GM19099 (cell line): Measurements from ENCODE around the gene HAP1.

ENCODE experiments used
- POLR2A ChIP-seq: IDR thresholded peaks from 3 replicates; pipeline ENCODE4 v1.6.1; 2011; ENCODE audit warnings: low read depth; ENCODE audit not compliant: insufficient read length; ENCODE audit errors: extremely low read depth

The HAP1 gene, protein sequence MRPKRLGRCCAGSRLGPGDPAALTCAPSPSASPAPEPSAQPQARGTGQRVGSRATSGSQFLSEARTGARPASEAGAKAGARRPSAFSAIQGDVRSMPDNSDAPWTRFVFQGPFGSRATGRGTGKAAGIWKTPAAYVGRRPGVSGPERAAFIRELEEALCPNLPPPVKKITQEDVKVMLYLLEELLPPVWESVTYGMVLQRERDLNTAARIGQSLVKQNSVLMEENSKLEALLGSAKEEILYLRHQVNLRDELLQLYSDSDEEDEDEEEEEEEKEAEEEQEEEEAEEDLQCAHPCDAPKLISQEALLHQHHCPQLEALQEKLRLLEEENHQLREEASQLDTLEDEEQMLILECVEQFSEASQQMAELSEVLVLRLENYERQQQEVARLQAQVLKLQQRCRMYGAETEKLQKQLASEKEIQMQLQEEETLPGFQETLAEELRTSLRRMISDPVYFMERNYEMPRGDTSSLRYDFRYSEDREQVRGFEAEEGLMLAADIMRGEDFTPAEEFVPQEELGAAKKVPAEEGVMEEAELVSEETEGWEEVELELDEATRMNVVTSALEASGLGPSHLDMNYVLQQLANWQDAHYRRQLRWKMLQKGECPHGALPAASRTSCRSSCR

DNA sequence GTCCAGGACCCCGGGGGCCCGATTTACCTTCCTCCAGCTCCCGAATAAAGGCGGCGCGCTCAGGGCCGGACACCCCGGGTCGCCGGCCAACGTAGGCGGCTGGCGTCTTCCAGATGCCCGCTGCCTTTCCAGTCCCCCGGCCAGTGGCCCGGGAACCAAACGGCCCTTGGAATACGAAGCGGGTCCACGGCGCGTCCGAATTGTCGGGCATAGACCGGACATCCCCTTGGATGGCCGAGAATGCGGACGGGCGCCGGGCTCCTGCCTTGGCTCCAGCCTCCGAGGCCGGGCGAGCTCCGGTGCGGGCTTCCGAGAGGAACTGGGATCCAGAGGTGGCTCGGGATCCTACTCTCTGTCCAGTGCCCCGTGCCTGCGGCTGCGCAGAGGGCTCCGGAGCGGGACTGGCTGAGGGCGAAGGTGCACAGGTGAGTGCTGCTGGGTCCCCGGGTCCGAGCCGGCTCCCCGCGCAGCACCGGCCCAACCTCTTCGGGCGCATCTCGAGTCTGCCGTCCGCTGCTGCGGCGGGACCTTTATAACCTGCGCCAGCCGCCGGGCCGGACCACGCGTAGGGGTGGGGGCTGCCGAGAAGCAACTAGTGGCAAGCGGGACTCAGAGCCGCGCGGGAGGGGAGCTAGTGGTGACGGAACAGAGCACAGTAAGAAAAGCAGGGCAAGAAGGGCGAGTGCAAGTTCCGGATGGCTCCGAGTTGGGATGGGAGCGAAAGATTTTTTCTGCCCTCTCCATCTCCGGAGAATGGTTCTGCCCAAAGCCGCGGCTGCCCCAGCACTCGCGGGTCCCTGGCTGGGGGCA lies at the start of gene HAP1:
Gene HAP1, minus strand, starts transcription at position 505 of the 810 bp plus-strand sequence. Its CDS starts 9 bp downstream, at position 496.
- TF ChIP-seq POLR2A, result no peak

DNA sequence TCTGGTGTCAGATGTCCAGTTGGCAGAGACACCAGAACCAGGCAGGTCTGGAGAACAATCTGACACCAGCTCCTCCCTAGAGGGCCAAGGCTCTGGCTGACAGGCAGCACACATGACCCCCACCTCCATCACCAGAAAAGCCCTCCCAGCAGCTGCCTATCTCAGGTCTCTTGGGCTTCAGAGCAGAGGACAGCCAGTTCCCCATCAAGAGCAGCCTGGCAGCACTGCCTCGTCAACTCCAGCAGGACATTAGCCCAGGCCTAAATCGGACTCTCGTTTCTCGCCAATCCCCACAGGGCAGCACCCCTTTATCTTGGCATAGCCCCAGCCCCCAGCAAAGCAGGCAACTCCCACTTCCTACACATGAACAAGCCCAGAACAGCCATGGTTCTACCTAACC lies 47.7 kb upstream of the HAP1 start:
- TF ChIP-seq POLR2A, result no peak

DNA sequence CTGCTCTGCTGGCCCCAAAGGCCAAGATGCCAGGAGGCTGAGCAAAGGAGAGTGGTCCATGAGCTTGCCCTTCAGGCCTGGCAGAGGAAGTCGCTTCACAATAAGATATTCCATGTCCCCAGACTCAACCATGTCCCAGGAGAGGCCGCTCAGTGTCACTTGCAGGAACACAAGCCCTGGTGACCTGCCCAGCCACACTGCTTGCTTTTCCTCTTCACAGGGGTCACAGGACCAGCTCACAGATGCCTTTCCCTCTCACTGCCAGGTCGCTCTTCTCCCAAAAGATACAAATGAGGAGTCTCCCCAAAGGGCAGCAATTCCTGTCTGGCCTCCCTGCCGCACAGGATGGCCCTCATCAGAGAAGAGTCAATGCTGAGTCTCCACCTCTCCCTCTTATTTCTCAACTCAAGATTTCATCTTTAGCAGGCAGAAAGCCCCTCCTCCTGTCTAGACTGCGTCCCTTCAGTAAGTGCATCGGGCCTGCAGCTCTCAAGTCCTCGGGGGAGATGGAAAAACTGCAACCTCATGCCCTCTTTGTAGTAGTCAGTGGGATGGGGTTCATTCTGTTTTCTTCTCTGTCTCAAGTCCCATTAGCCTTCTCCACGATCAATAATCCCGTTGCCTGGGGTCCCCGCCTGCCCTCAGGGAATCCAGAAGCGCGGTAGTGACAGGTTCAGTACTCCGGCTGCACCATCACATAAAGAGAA lies 47.1 kb upstream of the HAP1 start:
- no peak for TF ChIP-seq POLR2A

DNA sequence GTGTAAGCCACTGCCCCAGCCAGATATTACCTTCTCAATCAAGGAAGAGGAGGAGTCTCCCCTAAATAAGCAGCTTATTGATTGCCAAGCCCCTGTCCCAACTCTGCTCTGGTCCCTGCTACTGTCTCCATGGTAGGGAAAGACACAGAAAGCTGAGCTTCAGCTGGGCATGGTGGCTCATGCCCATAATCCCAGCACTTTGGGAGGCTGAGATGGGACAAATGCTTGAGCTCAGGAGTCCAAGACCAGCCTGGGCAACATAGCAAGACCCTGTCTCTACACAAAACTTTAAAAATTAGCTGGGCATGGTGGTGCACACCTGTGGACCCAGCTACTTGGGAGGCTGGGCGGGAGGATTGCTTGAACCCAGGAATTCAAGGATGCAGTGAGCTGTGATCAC lies 45.5 kb upstream of the HAP1 start:
- TF ChIP-seq POLR2A, result no peak

DNA sequence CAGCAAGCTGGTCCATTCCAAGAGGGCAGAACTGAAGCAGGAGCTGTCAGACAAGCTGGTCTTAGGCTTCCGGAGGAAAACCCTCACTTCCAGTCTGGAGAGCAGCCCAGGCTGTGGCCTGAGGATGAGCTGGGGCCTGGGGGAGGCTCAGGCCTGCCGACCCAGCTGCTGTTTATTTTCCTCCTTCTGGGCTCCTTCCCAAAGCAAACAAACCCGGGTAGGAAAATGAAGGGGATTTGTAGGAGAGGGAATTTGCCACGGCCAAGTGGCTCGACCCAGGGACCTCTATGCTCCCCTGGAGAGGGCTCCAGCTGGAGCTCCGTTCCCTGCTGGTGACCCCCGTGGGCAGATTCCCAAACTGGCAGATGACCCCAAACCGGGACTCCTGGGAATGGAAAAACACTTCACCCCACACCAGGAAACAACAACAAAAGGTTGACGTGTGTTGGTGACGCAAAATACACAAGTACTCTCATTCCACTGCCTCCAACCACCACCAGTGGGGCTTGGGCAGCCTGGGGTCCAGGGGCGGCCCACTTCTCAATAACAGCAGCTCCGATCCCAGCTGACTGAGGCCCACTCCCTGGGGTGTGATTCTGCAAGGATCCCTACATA lies 43.2 kb upstream of the HAP1 start:
- no peak for TF ChIP-seq POLR2A

DNA sequence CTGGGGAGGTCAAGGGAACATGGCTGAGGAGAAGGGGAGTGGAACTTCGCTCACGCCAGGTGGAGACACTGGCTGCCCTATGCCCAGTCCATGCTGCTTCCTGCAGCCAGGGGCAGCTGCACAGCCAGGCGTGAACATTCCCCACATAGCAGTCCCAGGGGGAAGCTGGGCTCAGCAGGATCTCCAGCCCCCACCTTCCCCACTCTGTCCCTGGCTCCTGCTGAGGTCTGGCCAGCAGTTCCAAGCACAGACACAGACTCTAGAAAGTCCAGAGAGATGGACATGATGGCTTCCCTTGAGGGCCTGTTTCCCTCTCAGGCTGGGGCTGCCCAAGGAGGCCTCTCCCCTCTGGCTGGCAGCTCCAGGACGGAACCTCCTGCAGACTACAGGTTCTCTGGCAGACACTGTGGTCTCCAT lies 42.7 kb upstream of the HAP1 start:
- TF ChIP-seq POLR2A, result no peak

DNA sequence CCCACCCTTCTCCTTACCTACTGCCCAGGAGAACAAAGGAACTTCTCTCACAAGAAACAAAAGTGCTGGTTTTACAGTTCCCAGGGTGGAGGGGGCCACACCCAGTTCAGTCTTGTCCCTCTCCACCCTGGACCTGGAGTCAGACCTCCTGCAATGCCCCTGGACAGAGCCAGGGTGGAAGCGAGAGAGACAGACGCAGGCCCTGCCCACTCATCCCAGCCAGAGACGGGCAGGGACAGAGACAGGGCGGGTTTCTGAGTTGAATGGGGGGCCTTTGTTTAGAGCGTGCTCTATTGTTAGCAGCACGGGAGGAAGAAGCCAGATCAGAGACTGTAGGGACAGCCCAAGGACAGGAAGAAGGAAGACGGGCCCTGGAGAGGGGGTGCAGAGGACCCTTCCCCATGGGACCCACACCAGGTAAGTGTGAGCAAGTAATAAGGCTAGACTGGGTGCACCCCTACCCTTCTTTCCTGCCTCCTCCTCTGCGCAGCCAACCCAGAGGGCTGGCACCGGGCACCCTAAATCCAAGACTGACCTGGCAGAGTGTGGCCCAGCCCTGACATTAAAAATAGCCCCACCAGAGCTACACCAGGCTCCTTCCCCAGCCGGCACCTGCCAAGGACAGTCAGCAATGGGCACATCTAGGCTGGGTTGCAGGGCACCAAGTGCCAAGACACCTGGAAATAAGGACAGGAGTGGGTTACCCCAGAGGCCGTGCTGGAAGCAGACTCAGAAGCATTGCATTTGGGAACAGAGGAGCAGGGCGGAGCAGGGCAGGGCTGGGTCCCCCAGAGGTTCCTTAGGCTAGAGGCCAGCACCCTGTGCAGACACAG lies 41.2 kb upstream of the HAP1 start:
- TF ChIP-seq POLR2A, result no peak

DNA sequence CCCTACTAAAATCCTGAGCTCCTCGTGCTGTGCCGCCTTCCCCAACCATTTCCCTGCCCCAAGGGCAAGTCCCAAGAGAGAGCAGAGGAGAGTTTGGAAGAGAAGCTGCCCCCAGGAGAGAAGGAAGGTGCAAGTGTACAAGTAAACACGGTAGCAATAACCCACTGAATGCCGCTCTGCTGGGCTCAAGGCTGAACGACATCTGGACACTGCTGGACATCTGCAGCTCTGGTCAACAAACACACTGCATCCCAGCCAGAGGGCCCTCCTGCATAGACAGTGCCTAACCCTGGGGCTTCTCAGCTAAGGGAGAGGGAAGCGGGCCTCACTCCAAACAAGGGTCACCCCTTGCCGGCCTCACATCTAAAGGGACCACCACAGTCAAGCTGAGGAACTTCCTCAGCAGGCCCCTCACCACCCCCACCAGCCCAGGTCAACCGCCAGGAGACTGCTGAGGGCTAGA lies 39.3 kb upstream of the HAP1 start:
- no peak for TF ChIP-seq POLR2A

DNA sequence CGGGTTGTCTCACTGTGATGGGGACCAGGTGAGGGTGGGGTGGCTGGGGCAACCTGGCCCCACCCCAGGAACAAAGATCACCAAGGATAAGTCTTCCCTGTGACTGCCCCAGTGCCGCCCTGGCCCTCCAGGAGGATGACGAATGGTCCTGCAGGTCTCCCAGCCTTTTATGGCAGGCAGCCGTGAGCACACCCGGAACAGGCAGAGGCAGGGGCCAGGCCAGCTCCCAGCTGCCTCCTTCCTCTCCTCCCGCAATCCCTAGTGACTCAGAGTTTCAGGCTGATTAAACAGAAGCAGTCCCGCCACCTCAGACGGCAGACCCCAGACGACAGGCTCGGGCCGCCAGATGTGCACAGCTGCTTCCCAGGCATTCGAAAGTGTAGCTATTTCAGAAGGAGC lies 38.7 kb upstream of the HAP1 start:
- no peak for TF ChIP-seq POLR2A

DNA sequence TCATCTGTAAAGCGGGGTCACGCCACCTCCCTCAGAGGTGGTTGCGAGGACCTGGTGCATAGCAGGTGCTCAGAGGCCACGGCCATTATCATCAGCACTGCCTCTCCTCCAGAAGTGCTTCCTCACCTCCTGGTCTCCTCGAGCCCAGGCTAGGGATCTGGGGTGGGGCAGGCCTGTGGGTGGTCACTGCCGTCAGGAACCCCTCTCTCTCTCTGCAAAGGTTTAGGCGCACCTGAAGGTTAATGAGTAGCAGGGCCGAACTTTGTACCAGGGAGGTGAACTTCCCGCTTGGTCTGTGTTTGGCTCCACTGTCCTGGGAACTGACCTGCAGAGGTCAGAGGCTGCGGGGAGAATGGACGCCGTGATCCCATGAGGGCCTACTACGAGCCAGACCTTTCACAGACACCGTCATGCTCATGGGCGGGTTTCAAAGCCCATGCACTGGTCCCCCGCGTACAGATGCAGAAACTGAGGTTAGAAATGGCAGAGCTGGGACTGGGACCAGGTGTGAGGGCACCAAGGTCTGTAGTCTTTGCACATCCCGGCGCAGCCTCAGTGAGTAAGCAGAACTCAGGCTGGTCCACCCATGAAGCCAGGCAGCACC lies 38.2 kb upstream of the HAP1 start:
- no peak for TF ChIP-seq POLR2A

DNA sequence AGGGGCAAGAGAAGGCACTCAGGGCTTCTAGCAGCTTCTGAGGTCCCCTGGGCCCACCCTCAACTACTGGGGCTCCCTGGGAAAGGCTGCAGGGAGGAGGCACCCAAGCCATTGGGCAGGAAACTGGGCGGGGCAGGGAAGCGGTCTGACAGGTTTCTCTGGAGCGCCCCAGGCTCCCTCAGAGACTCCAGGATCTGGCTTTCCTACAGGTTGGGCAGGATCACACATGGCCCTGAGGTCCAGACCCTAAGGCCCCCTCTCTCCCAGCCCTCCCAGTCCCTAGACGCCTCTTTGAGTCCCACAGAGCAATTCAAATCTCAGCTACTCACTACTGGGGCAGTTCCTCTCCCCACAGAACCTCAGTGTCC lies 37.8 kb upstream of the HAP1 start:
- no peak for TF ChIP-seq POLR2A

DNA sequence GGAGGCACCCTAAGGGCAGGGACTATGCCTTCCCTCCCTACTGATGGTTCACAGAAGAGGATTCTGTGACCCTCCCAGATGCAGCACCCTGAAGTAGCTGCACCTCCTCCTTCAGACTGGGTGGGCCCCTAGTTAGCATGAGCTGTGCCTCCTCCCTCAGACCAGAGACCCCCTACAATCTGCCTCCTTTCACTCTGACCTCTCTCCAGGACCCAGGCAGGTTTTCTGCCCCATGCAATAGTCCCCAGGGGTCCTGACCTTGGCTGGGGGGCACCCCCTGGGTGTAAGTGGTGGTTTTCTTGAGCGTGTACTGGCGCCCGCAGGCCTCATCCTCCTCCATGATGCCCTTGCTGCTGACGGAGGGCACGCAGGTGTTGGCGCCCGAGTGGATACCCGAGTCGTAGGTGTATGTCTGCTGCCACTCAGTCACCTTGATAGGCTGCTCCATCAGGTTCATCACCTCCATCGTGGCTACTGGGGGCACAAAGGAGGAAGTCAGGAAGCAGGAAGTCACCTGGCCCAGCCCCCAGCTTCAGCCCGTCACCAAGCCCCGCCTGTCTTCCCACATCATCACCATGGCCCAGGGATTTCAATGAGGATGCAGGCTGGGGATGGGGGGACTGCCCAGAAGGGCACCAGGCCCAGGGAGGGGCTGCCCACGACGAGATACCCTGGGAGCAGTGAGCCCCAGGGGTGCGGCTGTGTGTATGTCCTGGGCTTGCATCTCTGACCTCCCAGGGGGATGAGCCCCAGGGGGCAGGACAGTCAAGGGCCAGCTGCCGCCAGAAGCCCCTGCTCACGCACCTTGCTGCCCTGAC lies 37.2 kb upstream of the HAP1 start:
- peak; percentile 21 for TF ChIP-seq POLR2A

DNA sequence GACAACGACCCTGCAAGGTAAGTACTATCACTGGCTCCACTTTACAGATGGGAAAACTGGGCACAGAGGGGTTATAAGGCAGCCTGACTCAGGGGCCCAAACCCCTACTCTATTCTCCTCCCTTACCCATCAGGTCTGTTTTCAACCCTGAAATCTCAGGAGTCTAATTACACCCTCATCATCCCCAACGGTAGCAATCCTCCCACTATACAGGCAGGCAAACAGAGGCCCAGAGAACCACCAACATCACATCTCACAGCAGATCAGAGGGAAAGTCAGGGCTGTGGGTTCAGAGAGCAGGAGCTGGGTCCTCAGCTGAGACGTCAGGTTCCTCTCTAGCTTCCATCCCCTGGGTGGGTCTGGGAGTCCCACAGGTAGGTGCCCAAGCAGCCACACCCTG lies 35.5 kb upstream of the HAP1 start:
- TF ChIP-seq POLR2A, result no peak

DNA sequence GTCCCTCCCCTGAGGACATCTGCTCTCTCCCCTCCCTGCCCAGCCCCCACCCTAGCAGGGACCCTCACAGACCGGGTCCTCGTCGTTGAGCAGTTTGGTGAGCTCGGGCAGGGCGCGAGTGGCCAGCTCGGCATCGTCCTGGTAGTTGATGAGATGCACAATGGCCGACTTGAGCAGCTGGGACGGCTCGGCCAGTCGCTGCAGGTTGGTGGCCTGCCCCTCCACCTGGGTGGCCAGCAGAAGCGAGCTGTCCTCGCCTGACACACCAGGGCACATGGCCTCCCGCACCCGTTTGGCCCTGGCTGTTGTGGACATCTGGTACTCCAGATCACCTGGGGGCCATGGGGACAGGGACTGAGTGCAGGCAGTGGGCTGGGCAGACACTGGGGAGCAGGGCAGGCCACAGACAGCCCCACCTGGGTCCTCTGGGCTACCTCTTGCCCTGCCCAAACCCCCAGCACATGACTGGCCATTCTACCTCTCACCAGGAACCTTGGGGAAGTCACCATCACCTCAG lies 35.0 kb upstream of the HAP1 start:
- no peak for TF ChIP-seq POLR2A
